NCI-H128 (cell line): ENCODE measurements around the gene FXR1.
"Not testable (repeated sequence)": the region's sequence is repeated elsewhere in the genome, so short reads cannot be mapped to it uniquely, and the experiment has no call there.

ENCODE experiments used
- DNase-seq: peaks from one replicate; lab custom pipeline; 2025; ENCODE audit not compliant: unreplicated experiment; lab: John Stamatoyannopoulos, UW

Gene FXR1

DNA sequence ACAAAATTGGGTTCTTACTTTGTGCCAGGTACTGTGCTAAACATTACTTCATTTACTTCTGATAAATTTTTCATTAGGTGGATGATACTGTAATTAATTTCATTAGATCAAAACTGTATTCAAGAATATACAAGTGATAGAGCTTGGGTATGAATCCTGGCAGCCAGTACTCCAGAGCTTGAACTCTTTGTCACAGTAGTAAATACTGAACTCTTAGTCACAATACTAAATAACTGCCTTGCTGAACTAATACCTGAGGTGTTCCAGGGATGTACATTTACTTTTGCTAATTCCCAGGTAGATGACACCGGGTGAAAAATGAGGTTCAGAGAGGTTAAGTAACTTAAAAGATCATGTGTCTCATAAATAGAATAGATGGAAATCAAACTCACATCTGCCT is 20.3 kb downstream of the FXR1 start:
- DNase-seq = no peak

DNA sequence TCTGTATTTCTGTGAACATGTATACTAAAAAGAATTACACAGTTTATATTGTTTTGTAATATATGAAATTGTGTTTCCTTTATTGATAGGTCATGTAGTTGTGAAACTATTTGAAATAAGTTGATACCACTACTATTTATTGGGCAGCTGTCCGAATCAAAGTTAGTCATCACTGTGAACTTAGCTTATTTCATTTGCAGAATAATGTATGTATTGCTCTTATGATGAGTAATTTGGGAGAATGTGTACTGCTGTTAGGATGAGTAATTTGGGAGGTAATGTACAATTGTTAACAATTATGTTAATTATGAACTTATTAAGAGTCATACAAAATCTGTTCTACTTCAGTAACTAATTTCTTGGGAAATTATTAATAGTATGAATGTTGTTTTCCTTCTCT is 22.2 kb downstream of the FXR1 start:
- no peak for DNase-seq

DNA sequence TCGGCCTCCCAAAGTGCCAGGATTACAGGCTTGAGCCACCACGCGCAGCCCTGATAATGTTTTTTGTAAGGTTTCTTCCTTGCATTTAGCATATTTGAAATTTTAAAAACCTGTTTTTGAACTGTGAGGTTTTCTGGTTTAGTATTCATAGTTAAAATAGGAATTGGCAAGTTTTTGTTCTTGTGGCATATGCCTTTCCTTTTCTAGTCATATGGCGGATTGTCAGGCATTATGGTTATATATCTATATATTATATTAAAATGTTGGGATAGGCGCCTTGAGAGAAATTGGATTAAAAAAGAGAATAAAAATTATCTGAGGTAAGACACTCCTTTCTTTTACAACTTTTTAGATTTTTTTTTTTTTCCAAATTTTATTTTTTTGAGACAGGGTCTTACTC is 28.4 kb downstream of the FXR1 start:
- no peak for DNase-seq

DNA sequence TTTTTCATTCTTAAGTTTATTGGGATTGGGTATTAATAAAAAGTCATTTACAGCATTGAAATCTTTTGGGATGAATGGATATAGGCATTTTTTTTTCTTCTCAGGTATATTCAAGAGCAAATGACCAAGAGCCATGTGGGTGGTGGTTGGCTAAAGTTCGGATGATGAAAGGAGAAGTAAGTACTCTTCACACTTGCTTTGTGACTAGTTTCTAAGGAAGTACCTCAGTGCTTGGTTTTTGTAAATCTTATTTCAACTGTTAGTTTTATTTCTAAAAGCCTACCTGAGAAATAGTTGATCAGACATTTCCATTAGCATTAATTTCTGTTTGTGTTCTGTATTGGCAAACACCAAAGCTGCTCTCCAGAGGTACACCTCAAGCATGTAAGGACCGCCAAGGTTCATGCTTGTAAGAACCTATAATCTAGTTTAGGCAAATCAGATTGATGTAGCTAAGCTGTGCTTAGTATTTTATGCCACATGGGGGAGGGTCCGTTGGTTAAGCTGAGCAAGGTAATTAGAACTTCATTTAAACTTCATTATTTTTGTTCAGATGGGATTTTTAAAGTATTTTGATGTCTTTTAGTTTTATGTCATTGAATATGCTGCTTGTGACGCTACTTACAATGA is 35.4 kb downstream of the FXR1 start:
- DNase-seq = no peak

DNA sequence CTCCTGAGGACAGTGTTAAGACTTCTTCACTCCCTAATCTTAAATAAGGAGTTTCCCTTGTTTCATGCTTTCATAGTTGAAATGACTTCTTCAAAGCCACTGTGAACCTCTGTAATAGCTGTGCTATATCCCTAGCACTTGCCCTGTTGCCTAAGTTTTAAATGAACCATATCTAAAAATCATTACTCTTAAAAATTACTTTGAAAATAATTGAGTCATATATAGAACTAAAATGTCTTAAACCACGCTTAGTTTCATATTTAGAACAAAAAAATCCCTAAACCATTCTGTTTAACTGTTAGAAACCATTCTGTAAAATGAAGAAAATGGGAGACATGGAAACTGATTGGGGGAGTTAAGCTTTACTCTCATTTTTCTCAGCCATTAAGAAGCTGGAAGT is 47.2 kb downstream of the FXR1 start:
- no peak for DNase-seq

DNA sequence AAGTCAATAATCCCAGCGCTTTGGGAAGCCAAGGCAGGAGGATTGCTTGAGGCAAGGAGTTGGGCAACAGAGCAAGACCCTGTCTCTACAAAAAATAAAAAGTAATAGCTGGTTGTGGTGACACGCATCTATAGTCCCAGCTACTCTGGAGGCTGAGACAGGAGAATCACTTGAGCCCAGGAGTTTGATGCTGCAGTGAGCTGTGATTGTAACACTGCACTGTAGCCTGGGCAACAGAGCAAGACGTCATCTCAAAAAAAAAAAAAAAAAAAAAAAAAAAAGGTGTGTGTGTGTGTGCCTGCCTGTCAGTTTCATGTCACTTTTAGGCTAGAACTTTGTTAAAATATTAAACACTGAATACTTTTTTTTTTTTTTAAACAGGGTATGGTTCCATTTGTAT is 48.6 kb downstream of the FXR1 start:
- DNase-seq = no peak

DNA sequence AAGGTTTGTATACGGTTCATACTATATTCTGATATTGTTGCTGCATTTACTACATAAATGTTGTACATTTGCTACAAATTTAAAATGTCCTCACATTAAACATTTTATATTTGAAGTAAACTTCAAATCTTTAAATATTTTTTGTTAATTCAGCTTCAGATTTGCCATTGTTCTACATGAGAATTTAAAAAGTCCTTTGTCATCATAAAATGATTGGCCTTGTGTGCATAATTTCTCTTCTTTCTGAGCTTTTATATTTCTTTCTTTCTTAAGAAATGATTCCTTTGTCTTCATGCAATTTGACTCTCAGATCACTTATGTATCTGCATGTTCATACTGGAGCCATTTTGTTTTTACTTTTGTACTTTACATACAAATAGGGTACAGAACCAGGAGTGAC is 49.1 kb downstream of the FXR1 start:
- DNase-seq = no peak

DNA sequence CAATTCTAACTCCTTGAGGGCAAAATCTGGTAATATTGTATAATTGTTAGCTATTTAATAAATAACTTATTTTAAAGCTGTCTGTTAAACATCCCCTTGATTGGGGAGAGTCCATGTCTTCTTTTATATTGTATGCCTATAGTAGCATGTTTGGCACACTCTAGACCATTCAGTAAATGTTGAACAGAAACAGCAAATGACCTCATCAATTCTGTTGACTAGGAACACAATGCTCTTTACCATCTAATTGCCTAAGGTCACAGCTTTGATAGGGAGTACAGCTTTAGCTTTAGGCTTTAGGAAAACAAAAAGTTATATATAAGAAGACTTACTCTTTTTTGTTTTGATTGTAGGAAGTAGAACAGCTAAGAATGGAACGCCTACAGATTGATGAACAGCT is 50.1 kb downstream of the FXR1 start:
- no peak for DNase-seq

DNA sequence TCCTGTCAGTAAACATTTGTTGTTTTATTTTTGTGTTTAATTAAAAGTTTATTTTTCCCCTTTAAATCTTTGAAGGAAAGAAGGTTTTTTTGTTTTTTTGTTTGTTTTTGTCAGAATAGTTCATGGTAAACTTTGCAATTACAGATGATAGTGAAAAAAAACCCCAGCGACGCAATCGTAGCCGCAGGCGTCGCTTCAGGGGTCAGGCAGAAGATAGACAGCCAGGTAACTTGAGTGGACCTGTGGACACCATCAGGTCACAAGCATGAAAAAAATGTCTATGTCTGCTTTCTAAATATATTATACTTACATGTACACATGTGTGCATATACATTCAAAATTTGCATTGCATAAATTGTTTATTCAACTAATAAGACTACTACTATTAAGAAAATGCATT is 58.5 kb downstream of the FXR1 start:
- DNase-seq = no peak

DNA sequence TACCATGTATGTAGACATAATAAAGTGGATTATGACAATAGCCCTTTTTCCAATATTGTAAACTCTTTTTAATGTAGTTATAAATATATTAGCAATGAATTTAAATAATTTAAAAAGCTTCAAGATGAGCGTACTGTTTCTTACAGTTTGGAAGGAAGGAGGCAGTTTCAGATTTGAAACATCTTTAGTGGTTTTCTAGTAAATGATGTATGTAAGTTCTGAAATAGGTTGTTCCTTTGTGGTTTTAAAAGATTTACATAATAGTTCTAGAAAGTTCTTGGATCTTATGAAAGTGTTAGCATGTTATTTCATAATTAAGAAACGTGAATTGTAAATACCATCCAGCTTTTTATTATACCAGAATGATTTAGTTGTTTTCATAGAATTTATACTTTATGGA is 61.1 kb downstream of the FXR1 start:
- DNase-seq = no peak

DNA sequence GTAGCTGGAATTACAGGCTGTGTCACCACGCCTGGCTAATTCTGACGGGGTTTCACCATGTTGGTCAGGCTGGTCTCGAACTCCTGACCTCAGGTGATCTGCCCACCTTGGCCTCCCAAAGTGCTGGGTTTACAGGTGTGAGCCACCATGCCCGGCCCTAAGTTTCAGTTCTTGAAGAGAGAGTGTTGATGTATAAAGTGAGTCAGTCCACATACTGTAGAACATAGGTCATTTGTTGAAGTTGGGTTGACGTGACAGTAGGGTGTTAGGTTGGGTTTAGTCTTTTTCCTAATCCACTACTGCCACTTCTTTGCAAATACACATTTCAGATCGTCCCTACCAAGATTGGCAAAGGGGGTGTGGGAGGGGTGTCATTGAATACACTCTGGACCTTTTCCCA is 61.8 kb downstream of the FXR1 start:
- no peak for DNase-seq

DNA sequence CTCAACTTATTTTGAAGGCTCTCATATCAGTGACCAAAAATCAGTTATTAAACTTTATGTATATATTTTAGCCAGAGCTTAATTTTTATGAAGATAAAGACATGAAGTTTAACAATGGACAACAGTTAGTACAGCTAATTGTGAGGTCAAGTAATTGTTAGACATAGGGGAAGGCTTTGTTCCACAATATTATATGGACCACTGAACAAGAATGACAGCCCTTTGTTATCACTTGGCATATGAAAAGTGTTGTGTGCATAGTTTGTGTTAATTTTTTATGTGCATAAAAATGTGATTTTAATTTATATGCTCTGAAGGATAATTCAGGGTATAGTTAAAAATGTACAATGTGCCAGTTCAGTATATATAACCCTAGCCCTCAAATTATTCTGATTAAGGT is 65.0 kb downstream of the FXR1 start:
- no peak for DNase-seq

DNA sequence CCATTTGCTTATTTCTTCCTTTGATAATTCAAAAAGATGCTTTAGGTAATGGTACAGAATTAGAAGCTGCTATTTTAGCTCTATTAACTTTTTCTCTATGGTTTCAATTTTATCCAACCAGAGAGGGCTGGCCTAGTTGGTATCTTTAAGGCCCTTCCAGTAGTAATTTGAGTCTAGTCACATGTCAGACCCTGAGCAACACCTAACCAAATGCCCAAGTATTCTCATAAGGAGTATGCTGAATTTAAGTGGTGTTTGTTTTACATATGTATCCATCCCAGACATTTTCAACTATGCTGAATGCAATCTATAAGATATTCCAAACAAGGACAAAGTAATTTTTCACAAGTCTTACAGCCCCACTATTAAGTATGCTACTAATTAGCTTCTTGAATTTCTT is 67.5 kb downstream of the FXR1 start:
- DNase-seq = no peak

DNA sequence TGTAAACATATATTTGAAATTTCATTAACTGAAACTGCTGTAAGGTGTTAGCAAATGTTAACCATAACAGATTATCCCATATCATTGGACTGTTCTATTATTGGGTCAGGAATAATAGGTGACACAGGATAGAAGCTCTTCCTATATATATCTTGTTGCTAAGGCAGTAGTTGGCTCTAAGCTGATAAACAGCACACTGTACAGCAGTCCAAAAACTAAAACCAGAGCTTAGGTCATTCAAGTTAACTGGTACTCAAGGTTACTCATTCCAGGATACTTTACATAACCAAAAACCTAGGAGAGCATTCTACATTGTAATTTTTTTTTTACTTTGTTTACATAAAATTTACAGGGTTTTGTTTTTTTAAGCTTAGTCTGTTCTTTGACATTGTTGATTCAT is 68.1 kb downstream of the FXR1 start:
- no peak for DNase-seq

DNA sequence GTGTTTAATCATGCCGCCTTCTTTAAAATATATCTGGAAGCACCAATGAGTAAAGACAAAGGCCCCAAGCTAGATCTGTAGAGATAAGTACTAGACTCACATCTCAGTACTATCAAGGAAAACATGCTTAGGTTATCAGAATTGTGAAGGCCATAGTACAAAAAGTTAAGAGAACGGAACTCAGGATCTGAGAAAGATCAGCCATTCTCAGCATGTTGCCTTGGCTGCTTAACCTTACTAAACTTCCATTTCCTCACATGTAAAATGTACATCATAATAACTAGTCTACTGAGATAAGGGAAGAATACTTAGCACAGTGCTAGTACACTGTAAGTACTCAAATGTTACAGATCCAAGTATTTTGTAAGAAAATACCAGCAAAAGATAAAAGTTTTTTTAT is 69.4 kb downstream of the FXR1 start:
- DNase-seq = no peak

DNA sequence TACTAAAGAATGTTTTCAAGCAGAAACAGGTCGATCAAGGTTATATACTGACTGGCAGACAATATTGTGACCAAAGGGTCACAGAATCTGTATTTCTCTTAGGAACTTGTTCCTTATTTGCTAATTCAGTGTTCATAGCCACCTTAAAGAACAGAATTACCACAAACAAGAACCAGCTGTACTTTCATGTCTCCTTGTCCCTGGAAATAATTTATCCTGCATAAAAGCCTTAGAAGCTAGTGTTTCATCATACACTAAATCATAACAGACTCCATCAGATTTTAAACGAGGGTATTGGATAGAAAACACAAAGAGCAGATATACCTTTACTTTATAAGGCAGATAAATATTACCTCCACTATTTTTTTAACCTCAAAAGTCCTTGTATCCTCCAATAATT is 70.7 kb downstream of the FXR1 start:
- DNase-seq = no peak

DNA sequence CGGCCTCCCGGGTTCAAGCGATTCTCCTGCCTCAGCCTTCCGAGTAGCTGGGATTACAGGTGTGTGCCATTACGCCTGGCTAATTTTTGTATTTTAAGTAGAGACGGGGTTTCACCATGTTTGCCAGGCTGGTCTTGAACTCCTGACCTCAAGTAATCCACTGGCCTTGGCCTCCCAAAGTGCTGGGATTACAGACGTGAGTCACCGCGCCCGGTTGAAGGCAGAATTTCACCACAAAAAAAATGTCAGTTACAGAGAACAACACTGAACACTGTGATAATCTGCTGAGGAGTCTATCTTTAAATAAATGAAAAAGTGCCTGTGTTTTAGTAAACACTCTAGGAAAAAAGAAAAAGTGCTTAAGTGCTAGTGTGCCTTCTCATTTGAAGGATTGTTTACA is 73.9 kb downstream of the FXR1 start:
- not testable (repeated sequence) for DNase-seq

DNA sequence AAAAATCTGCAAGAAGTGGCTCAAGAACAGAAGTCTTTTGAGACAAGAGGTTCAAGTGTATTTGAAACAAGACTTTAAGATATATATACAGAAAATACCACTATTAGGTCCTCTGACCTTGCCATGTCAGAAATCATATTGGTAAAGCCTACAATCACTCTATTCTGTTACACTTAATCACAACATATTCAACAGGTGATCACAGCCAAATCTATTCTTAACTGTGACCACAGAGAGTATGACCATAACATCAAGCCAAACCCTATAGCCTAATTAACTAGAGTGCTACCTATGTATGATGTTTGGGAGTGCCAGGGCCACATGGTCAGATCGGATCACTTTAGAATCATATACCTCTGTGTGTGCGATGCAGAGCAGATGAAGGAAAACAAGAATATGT is 74.9 kb downstream of the FXR1 start:
- DNase-seq = no peak

DNA sequence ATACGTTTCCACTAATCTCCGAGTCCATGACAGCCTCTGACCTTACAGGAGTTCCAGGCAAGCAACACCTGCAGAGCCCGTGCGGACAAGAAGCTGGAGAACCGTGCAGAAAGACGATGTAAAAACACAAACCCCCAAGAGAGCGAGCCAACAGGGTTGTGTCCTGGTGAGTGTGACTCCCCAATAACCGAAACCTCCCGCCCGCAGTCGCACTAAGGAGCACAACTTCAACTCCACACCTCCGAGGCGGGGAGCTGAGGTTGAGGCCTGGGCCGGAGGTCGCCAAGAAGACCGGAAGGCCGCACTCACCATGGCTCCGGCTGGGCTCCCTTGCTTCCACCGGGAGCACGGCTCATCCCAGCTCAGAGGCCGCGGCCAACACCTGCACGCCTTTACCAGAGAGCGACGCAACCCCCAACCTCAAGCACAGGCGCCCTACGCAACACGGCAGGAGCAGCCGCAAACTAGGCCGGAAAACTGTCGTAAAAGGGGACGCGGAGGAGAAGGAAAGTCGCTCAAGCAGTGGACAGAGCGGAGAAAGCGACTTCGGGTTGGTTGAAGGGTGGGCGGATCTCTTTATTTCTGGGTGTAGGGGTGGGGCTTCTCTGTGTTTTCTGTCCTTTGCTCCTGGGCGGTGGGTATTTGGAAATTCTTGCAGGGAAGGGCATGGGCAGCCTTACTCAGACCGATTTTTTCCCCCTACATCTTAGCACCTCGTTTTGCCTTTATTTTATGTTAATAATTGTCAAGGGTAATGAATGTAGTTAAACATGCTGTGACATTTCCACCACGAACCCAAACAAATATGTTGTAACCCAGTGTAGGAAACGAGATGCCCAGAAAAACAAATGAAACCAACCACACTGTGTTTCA is 77.1 kb downstream of the FXR1 start, which contains the start of gene DNAJC19:
TSS of gene DNAJC19 (minus strand) at position 446 of the 873 bp plus-strand sequence. CDS start at position 312, 134 bp downstream.
- DNase-seq = peak; percentile 97

DNA sequence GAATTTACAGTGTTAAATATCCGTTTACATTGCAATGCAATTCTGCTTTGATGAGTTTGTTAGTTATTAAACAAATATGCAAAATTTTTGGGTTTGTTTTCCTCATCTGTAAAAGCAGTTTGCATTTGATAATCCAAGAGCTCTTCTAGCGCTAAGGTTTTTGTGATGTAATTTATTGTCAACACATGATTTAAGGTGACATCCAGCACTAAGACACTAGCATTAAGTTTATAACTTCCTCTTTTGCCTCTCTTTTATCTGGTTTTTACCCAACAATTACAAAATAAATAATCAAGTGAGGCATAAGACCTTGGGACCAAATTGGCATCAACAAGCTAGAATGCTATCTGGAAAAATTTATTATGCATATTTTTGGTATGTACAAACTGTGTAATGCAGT is 78.0 kb downstream of the FXR1 start:
- no peak for DNase-seq

DNA sequence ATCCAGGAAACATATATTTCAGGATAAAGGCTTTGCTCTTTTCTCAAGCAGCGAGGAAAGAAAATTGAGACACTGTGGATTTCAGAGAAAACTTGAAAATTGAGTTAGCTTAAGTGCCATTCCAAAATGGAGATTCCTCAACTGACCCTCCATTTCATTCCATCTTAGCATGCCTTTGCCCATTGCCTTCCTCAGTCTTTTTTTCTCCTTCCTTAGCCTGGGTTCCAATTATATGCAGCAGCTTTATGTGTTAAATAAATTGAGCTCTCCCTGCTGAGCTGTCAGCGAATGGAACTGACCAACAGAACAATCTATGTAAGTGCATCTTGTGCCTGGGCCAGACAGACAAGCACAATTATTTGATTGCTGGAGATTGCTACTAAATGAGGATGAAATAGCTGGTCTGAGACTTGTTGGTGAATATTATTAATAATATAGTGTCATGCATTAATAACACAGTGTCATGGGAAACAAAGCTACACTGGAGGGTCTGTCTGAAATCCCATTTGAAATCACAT is 84.0 kb downstream of the FXR1 start:
- DNase-seq = no peak

DNA sequence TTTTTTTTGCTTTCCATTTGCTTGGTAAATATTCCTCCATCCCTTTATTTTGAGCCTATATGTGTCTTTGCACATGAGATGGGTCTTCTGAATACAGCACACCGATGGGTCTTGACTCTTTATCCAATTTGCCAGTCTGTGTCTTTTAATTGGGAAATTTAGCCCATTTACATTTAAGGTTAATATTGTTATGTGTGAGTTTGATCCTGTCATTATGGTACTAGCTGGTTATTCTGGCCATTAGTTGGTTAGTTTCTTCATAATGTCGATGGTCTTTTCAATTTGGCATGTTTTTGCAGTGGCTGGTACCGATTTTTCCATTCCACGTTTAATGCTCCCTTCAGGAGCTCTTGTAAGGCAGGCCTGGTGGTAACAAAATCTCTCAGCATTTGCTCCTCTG is 89.9 kb downstream of the FXR1 start:
- not testable (repeated sequence) for DNase-seq
